ENCODE data around the gene TUBGCP4.

DNA sequence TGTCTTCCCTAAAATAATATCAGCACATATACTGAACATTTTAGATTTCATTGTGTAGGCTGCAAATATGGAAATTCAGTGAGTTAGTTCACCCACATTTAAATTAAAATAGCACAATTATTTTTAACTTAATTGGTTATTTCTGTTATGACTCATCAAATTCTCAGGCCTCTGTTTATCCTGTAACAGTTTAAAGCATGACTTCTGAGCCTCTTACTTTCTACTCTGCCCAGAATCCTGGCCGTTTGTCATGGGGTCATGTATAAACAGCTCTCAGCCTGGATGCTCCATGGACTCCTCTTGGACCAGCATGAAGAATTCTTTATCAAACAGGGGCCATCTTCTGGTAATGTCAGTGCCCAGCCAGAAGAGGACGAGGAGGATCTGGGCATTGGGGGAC lies 12.2 kb downstream of the TUBGCP4 start:
- TF ChIP-seq, protein P1, sequence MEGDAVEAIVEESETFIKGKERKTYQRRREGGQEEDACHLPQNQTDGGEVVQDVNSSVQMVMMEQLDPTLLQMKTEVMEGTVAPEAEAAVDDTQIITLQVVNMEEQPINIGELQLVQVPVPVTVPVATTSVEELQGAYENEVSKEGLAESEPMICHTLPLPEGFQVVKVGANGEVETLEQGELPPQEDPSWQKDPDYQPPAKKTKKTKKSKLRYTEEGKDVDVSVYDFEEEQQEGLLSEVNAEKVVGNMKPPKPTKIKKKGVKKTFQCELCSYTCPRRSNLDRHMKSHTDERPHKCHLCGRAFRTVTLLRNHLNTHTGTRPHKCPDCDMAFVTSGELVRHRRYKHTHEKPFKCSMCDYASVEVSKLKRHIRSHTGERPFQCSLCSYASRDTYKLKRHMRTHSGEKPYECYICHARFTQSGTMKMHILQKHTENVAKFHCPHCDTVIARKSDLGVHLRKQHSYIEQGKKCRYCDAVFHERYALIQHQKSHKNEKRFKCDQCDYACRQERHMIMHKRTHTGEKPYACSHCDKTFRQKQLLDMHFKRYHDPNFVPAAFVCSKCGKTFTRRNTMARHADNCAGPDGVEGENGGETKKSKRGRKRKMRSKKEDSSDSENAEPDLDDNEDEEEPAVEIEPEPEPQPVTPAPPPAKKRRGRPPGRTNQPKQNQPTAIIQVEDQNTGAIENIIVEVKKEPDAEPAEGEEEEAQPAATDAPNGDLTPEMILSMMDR (IDR thresholded peaks at IDR 0.05; ENCODE audit: insufficient read depth, low read length) = no peak
- no peak for TF ChIP-seq POLR2AphosphoS5 (IDR thresholded peaks at IDR 0.05; ENCODE audit: low read depth)
- TF ChIP-seq, protein P2, sequence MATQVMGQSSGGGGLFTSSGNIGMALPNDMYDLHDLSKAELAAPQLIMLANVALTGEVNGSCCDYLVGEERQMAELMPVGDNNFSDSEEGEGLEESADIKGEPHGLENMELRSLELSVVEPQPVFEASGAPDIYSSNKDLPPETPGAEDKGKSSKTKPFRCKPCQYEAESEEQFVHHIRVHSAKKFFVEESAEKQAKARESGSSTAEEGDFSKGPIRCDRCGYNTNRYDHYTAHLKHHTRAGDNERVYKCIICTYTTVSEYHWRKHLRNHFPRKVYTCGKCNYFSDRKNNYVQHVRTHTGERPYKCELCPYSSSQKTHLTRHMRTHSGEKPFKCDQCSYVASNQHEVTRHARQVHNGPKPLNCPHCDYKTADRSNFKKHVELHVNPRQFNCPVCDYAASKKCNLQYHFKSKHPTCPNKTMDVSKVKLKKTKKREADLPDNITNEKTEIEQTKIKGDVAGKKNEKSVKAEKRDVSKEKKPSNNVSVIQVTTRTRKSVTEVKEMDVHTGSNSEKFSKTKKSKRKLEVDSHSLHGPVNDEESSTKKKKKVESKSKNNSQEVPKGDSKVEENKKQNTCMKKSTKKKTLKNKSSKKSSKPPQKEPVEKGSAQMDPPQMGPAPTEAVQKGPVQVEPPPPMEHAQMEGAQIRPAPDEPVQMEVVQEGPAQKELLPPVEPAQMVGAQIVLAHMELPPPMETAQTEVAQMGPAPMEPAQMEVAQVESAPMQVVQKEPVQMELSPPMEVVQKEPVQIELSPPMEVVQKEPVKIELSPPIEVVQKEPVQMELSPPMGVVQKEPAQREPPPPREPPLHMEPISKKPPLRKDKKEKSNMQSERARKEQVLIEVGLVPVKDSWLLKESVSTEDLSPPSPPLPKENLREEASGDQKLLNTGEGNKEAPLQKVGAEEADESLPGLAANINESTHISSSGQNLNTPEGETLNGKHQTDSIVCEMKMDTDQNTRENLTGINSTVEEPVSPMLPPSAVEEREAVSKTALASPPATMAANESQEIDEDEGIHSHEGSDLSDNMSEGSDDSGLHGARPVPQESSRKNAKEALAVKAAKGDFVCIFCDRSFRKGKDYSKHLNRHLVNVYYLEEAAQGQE (IDR thresholded peaks at IDR 0.05; ENCODE audit: insufficient replicate concordance, low read depth) = no peak
- TF ChIP-seq GABPA (IDR thresholded peaks at IDR 0.05; ENCODE audit: low read depth) = no peak

Data from HL-60 (cell line).